DOHH2 (cell line): ENCODE measurements around the gene USP19.

Experiments
- H3F3A ChIP-seq: fragments of 200-600 bp; sonication (generic), shearing (Covaris generic); 2 replicates; pipeline ENCODE4 v1.6.0; 2016; ENCODE audit warnings: antibody characterized with exemption, mild to moderate bottlenecking; ENCODE audit not compliant: control insufficient read depth, insufficient read depth
- H3K27ac ChIP-seq: fragments of 200-600 bp; sonication (generic); 2 replicates; pipeline ENCODE4 v1.5.1; 2014; ENCODE audit warnings: low read depth, mild to moderate bottlenecking, low read length, moderate library complexity
- H3K27me3 ChIP-seq: fragments of 200-600 bp; sonication (generic); 2 replicates; pipeline ENCODE4 v1.6.1; 2014; ENCODE audit warnings: mild to moderate bottlenecking, low read length, mixed read lengths; ENCODE audit not compliant: control insufficient read depth
- H3K36me3 ChIP-seq: fragments of 200-600 bp; sonication (generic); 2 replicates; pipeline ENCODE4 v1.6.1; 2014; ENCODE audit warnings: mild to moderate bottlenecking, low read length, moderate library complexity, mixed read lengths; ENCODE audit not compliant: control insufficient read depth
- H3K4me1 ChIP-seq: fragments of 200-600 bp; sonication (generic); 2 replicates; pipeline ENCODE4 v1.6.1; 2014; ENCODE audit warnings: mild to moderate bottlenecking, low read length, mixed read lengths; ENCODE audit not compliant: control insufficient read depth
- H3K4me2 ChIP-seq: fragments of 200-600 bp; sonication (generic); 2 replicates; pipeline ENCODE4 v1.6.0; 2014; ENCODE audit warnings: mild to moderate bottlenecking, low read length, moderate library complexity
- H3K4me3 ChIP-seq: fragments of 200-600 bp; sonication (generic); 2 replicates; pipeline ENCODE4 v1.5.1; 2014; ENCODE audit warnings: mild to moderate bottlenecking, low read length, mixed read lengths
- H3K79me2 ChIP-seq: fragments of 200-600 bp; sonication (generic); 2 replicates; pipeline ENCODE4 v1.6.1; 2014; ENCODE audit warnings: mild to moderate bottlenecking, low read length, mixed read lengths; ENCODE audit not compliant: control insufficient read depth
- H3K9me2 ChIP-seq: fragments of 200-600 bp; sonication (generic); replicated peaks from 2 replicates; pipeline ENCODE4 v1.6.1; 2014; ENCODE audit warnings: mild to moderate bottlenecking, low read length, mixed read lengths; ENCODE audit not compliant: control insufficient read depth
- H3K9me3 ChIP-seq: fragments of 200-600 bp; sonication (generic); 2 replicates; pipeline ENCODE4 v1.6.1; 2014; ENCODE audit warnings: antibody characterized with exemption, low read length, mixed read lengths; ENCODE audit not compliant: control insufficient read depth, insufficient read depth
- H4K20me1 ChIP-seq: fragments of 200-600 bp; sonication (generic); 2 replicates; pipeline ENCODE4 v1.6.0; 2014; ENCODE audit warnings: low read depth, mild to moderate bottlenecking, antibody characterized with exemption, low read length, moderate library complexity; ENCODE audit not compliant: control insufficient read depth, insufficient read depth
- EZH2phosphoT487 ChIP-seq: fragments of 200-600 bp; sonication (generic); IDR thresholded peaks from 2 replicates; pipeline ENCODE4 v1.6.1; 2017; ENCODE audit warnings: borderline replicate concordance, mild to moderate bottlenecking, antibody characterized with exemption, low read length, moderate library complexity, mixed read lengths
- TF ChIP-seq, protein P1 (sequence below): fragments of 200-600 bp; sonication (generic); IDR thresholded peaks from one replicate; pipeline ENCODE4 v1.5.1; 2014; ENCODE audit warnings: antibody characterized with exemption, mild to moderate bottlenecking, low read depth, low read length; ENCODE audit not compliant: poor library complexity, severe bottlenecking

USP19 gene

DNA sequence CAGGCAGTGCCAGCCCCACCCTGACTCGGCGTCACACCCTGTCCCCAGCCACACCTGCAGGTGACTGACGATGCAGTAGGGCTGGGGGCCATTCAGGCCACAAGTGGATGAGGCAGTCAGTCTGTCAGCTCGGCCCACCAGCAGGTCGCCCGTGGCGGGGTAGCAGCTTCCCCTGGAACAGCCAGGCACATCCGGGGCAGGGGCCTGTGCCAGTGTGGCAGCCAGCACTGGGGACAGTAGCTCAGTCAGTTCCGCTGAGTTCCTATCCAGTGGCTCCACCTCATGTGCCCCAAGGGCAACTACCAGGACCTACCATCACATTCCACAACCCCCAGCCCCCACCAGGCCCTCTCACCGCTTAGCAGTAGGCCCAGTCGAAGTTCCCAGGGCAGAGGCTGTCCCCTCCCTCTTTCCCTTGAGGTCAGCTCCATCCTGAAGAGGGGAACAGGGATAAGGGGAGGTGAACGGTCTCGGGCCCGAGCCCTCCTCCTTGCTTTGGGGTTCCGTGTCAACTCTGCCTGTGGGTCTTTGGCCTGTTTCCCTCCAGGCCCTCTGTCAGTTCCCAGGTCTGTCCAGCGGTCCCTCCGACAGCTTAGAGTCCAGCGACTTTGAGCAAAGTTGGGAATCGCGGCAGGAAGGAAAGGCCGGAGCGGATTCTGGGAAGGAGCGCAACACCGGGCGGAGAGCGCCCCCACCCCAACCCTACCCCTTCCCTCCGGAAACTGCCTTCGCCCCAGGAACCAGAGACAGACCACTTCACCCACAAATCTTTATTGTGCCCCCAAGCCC lies 12.0 kb upstream of the USP19 start, which contains the start of gene LAMB2:
Gene LAMB2 (minus strand): TSS at position 614 of the 789 bp plus-strand sequence. CDS start 183 bp downstream, at position 431.
- no peaks in the 10 kb centered on the region for H3K9me2 ChIP-seq
- H3K36me3 ChIP-seq = no peaks in the 10 kb centered on the region
- H3K27ac ChIP-seq = no peak within 1 kb of the TSS
- TF ChIP-seq, protein P1, sequence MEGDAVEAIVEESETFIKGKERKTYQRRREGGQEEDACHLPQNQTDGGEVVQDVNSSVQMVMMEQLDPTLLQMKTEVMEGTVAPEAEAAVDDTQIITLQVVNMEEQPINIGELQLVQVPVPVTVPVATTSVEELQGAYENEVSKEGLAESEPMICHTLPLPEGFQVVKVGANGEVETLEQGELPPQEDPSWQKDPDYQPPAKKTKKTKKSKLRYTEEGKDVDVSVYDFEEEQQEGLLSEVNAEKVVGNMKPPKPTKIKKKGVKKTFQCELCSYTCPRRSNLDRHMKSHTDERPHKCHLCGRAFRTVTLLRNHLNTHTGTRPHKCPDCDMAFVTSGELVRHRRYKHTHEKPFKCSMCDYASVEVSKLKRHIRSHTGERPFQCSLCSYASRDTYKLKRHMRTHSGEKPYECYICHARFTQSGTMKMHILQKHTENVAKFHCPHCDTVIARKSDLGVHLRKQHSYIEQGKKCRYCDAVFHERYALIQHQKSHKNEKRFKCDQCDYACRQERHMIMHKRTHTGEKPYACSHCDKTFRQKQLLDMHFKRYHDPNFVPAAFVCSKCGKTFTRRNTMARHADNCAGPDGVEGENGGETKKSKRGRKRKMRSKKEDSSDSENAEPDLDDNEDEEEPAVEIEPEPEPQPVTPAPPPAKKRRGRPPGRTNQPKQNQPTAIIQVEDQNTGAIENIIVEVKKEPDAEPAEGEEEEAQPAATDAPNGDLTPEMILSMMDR = no peak
- TF ChIP-seq EZH2phosphoT487 = no peak
- no peaks in the 10 kb centered on the region for H3F3A ChIP-seq
- H3K4me2 ChIP-seq = peak within 1 kb of the TSS; percentile 59
- H3K27me3 ChIP-seq = no peaks in the 10 kb centered on the region
- H3K79me2 ChIP-seq = no peaks in the 10 kb centered on the region
- H3K9me3 ChIP-seq = no peaks in the 10 kb centered on the region
- H3K4me3 ChIP-seq = peak within 1 kb of the TSS; percentile 55
- no peaks in the 10 kb centered on the region for H4K20me1 ChIP-seq
- peaks cover 10% of the 10 kb centered on the region; the same call in 1 of the 2 replicates for H3K4me1 ChIP-seq

GRCh38 chr3:49132073-49132436 lies 11.4 kb upstream of the USP19 start:
- Histone ChIP-seq H3K4me1 (peaks cover 10% of the 10 kb centered on the region; the same call in 1 of the 2 replicates), H3K27me3 (no peaks in the 10 kb centered on the region), H3K4me3 (no peak overlapping the region), H3K36me3 (no peaks in the 10 kb centered on the region), H3K79me2 (no peaks in the 10 kb centered on the region), H3F3A (no peaks in the 10 kb centered on the region), H4K20me1 (no peaks in the 10 kb centered on the region), H3K9me3 (no peaks in the 10 kb centered on the region), H3K27ac (no peak overlapping the region), H3K9me2 (no peaks in the 10 kb centered on the region), H3K4me2 (no peak overlapping the region)
- TF ChIP-seq, protein P1 = no peak
- TF ChIP-seq EZH2phosphoT487 = no peak

DNA sequence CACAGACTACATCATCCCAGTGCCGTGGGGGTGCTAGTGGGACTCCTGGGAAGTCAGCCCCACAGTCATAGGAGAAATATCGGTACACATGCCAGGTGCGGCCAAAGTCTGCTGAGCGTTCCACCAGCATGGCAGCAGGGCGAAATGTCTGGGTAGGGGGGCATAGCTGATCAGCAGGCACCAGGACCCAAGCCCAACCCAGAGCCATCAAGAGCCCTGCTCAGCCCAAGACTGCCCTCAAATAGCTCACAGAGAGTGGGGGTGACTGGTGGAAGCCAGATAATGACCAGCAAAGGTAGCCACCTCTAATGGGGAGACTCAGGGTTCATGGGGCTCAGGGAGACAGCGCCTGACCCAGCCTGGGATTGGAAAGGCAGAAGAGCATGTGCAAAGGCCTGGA lies 11.0 kb upstream of the USP19 start:
- Histone ChIP-seq H3K4me1 (peaks cover 10% of the 10 kb centered on the region; the same call in 1 of the 2 replicates), H3K9me3 (no peaks in the 10 kb centered on the region), H3K79me2 (no peaks in the 10 kb centered on the region), H3K4me3 (no peak overlapping the region), H4K20me1 (no peaks in the 10 kb centered on the region), H3K27ac (no peak overlapping the region), H3K36me3 (no peaks in the 10 kb centered on the region), H3K4me2 (no peak overlapping the region), H3K9me2 (no peaks in the 10 kb centered on the region), H3K27me3 (no peaks in the 10 kb centered on the region), H3F3A (no peaks in the 10 kb centered on the region)
- TF ChIP-seq, protein P1 = no peak
- no peak for TF ChIP-seq EZH2phosphoT487
